Kidney glomerular epithelial cell (primary cell): ENCODE measurements around the gene CNTNAP2.

Source experiments
- DNase-seq: peaks from one replicate; lab custom pipeline; 2025; lab: John Stamatoyannopoulos, UW

CNTNAP2 gene

DNA sequence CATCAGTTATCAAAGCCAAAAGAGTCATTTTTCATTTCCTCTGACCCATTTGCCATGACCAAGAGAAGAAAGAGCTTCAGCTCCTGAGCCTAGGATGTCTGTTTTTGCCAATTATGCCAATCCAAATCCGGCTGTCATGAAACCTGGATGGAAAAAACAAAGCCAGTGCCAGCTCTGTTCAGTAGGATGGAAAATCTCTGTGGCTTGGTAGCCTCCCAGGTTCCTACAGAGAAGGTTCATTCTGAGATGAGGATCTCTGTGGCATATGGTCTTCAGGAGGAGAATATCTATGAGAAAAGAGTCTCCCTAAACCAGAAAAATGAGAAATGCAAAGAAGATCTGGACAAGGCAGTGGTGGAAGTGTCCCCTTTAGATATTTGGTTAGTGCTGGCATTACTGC lies 475.4 kb downstream of the CNTNAP2 start:
- no peak for DNase-seq

DNA sequence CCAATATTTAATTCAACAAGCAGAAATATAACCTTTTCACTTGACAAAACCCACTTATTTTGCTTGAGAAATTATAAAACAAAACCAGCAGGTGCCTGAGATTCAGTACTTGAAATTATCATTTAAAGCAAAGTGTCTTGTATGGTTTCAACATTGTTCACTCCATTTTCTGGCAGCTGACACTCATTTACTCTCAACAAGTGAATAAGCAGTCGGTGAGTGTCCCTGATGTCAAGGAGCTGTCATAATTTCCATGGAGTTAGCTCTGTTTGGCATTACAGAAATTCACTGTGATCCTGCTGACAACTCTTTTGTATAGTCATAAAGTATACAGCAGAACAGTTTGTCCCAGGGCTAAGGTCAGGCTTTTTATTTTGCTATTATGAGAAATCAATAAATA lies 490.0 kb downstream of the CNTNAP2 start:
- no peak for DNase-seq

DNA sequence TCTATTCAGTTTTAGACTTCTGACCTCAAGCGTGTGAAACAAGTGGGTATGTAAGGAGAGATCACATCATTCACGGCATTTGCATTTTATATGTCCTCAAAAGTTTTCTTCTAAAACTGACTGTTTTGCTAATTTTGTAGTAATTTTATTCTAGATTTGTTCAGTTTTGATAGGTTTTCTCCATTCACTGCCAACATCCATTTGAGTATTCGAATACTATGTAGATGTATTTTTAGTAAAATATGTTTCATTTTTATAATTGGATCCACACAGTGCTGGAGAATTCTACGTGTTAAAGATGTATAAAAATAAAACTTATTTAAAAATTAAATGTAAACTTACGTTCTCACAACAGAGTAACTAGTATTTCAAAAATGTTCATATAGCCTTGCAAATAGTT lies 503.0 kb downstream of the CNTNAP2 start:
- DNase-seq, result no peak

DNA sequence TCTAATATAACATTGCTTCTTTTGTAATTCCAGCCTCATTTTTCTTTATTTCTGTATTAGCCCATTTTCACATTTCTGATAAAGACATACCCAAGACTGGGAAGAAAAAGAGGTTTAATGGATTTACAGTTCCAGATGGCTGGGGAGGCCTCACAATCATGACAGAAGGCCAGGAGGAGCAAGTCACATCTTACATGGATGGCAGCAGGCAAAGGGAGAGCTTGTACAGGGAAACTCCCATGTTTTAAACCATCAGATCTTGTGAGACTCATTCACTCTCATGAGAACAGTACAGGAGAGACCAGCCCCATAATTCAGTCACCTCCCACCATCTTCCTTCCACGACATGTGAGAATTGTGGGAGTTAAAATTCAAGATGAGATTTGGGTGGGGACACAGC lies 510.3 kb downstream of the CNTNAP2 start:
- DNase-seq, result no peak

DNA sequence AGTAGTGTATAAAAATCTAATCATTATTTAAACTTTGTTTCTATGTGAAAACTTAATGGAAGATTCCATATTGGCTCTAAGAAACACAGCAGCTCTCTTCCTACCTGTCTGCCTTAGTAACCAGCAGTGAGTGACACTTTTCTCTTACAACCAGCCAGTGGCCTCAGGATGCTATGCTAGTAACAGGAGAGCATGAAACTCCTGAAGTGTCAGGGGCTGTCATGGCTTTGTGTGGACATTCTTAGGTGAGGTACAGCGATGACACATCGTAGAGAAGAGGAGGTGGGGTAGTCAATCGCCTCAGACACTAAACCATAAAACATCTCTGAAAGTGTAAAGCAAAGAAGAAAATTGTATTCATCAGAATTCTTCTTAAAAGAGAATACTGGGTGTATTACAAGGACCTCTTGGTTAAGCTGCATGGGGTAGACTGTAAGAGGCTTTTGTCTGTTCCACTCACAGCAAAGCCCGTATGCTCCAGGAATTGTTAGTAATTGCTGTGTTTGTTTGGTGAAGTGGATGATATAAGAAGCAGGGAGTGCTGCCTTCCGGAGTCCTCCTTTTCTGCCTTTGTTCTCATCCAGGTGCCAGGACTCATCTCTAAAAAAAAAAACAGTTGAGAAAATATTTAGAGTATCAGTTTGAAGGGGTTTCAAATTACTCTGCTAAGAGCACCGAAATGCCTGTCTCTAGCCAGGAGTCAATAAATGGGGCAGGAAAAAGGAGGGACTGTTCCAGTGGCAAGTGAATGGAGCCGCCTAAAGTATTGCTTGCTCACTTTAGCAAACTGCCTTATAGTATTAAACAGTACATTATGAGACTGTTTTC lies 518.8 kb downstream of the CNTNAP2 start:
- DNase-seq, result no peak

DNA sequence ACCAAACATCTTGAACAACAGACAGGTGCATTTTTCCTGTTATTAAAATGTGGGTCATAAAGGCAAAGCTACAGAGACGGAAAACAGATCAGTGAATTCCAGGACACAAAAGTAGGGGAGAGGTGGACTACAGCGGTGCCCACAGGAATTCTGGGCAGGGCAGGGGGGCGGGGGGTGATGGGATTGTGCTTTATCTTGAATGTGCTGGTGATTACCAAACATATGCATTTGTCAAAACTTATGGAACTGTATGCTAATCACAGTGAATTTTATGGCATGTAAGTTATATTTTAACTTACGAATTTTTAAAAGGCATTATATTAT lies 519.4 kb downstream of the CNTNAP2 start:
- no peak for DNase-seq

DNA sequence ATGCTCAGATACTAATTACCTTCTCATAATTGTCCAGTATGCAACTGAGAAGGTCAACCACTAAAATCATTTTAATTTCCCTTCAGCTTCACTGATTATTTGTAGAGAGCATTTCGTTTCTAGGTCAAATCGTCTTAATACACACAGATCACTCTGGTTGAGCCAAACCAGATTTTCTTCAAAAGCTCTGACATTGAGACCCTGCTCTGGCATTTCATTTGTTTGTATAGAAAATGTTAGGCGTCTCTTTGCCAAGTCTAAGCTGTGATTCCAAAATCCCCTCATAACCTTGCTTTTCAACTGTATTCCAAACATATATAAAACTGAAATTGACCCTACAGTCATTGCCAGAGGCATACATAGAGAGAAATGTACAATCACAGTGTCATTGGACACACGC lies 520.0 kb downstream of the CNTNAP2 start:
- DNase-seq, result no peak

DNA sequence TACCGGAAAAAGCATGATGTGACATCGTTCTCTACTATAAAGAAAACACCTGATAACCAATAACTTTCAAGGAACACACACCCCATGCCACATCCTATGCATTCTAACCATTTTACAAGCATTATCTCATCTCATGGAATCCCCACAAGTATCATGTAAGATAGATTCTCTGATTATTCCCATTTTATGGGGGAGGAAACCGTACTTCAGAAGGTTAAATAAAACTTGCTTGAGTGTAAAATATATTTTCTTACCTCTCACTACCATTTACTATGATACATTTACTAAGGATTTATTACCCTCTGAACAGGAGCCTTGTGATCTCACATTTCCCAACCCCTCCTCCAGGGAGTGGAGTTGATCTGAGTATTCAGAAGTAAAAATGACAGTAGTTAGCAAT lies 522.7 kb downstream of the CNTNAP2 start:
- no peak for DNase-seq

DNA sequence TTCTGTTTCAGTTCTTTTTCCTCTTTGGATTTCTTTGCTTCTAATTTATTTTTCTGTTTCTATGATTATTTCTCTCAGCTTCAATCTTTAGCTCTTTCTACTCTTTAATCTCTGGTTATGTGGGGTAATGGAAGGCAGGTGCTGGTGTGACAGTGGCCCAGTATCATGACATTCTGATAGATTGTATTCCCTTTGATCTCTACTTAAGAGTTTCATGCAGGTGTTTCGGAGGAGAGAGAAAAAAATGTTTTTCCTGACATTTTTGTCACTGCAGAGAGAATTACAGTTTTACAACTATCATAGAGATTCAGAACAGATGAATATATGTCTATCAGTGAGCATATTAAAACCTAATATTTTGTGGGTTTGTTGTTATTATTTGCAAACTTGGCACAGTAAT lies 524.9 kb downstream of the CNTNAP2 start:
- no peak for DNase-seq

DNA sequence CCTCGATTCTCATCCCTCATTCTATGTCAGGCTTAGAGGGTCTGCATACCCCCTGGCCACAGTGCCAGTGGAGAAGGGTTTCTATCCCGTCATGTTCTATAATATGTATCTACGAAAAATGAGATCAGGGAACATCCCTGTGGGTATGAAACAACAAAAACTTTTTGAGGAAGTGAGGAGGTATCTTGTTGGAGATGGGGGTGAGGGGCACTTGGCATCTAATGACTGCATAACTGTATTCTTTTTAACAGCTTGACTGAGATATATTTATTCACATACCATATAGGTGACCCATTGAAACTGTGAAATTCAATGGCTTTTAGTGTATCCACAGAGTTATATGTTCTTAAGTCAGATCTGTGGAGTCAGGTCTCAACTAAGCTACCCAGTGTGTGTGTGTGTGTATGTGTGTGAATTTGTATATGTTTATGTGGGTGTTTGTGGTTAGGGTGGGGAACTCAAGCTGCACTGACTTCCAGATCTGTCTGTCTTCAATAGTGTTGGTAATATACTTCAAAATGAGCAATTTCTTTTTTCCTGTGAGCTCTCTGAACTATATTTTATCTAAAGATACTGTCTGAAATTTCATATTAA lies 528.9 kb downstream of the CNTNAP2 start:
- DNase-seq, result no peak

DNA sequence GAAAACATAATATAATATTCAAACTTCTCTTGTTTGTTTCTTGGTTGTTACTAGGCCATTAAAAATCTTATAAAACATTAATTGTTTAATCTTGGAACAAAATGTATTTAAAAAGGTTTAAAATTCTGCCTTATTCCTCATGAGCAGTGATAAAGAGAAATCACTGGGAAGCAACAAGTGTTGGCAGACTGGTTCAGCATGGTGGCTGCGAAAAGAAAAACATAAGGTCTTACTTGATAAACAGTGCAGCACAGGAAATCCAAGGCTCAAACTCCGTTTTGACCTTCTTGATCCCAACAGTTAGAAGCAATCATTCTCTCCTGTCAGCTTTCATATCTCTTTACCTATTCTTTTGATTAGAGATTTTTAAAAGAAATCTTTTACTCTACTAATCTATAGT lies 530.8 kb downstream of the CNTNAP2 start:
- no peak for DNase-seq

DNA sequence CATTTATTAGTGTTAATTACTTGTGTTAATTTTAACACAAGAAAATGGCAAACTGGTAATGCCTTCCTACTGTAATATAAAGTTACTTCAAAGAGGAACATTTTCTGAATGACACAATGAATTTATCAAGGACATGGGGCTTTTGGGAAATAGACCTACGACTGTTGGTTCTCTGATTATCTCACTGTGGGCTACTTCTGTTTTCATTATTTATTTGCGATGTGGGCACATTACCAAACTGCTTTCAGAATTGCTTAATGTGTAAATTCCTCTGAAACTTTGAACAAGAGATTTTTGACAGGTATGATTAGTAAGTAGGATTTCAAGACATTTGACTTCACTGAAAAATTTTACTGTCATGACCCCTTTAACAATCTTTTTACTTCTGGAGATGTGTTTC lies 535.6 kb downstream of the CNTNAP2 start:
- no peak for DNase-seq

DNA sequence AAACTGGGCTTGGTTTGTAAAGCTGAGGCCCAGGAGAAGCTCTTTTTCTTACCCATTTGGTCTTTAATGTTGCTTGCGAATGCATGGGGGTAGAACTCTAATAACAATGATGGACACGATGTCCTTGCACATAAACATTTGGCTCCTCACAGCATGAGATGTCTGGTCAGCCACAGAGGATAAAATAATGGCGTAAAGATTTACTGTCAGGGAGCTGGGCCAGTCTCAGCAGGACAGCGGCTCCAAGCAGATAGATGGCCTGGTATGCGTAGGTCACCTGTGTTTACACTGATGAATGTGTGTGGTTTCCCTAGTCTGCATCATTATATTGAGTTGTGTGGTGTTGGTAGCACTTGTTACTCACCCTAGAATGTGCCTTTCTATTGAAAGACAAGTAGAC lies 537.4 kb downstream of the CNTNAP2 start:
- no peak for DNase-seq

DNA sequence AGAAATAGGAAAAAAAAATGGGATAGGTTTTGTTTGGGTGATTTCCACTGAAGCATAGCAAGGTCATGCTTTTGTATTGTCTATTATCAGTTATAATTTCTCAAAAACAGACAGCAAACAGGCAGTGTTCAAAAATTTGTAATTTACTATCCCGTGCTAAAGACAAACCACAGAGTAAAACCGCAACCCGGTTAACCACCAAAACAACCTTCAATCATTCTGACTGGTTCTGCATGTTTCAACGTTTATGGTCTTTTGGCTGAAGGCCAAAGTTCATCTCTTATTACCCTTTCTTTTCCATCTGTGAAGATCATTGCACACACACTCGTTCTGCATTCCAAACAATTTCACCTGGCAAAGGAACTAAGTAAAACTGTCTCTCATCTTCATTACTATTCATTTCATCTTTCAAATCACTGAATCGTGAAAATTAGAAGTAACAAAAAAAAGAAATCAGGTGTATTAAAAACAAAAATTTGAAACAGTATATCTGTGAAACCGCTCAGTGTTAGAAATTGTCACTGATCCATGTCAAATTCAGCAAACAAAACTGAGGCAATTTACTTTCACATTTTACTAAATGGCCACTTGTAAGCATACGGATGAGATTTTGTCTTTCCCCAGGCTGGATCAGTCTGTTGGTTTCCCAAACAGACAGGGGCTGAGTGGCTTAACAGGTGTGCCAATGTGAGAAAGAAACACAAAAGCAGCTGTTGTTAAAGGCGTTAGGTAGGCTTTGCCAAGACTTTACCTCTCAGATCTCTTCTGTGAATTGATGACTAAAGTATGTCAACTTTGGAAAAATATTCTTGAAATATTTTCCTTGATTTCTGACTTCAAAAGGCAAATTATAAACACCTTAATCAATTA lies 539.6 kb downstream of the CNTNAP2 start:
- no peak for DNase-seq

DNA sequence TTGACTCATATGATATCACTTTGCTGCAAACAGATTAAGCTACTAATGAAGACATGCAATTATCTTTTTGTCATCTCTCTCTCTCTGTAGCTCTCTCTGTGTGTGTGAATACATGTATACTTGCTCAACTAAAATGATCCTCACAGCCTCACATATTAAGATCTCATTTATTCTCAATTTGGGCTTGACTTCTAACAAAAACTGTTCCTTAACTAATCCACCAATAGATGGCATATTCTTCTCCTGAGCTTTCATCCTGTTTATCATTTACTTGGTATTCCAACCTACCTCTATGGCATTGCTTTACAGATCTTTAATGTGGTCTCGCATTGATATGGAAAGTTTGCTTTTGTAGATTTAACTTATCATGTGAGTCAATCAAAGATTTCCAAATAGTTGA lies 540.4 kb downstream of the CNTNAP2 start:
- DNase-seq, result no peak

DNA sequence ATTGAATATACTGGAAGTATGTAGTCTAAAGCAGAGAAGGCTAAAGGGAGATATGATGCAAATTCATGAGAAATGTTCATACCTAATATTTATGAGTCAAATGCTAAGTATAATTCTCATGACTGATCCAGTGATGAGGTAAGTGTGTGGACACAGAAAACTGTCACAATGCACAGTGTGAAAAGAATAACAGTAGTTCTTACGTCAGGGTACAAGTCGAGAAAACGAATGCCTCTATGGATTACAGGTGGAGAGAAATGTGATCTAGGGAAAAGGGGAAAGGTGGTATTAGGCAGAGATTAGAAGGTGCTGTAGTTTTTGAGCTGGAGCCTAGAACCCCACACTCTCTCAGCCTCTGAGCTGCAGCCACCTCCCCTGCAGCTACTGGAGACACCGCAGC lies 542.0 kb downstream of the CNTNAP2 start:
- no peak for DNase-seq

DNA sequence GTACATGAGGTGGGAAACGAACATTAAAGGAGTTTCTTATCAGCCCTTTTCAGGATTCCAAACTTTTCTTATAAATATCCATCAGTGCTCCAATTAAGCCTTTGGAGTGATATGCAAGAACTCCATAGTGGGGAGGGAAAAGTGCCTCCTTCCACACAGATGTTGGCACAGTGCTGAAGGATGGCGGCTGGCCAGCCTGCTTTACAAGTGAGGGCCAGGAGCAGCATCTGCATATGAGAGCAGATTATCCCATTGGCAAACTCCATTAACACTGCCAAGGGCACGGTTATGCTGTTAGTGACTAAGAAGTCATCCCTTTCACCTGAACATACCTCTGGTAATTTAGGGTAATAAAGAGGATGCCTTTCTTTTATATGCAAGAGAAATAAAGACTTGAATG lies 543.1 kb downstream of the CNTNAP2 start:
- DNase-seq, result no peak

DNA sequence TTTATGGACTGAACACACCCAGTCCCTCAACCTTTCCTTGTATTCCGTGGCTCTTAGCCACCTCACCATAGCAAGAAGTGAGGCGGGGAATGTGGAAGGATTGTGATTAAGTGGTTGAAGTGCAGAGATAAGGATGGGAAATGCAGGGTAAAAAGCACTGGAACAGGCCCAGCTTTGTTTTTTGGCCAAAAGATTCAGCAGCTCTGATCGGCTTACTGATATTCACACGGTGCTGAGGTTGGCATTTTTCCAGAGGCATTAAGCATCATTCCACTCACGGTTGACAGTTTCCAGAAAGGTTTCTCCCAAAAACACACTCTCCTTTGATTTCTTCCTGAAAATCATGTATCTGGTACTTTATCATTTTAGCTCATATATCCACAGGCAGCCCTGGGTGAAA lies 544.2 kb downstream of the CNTNAP2 start:
- DNase-seq, result no peak

DNA sequence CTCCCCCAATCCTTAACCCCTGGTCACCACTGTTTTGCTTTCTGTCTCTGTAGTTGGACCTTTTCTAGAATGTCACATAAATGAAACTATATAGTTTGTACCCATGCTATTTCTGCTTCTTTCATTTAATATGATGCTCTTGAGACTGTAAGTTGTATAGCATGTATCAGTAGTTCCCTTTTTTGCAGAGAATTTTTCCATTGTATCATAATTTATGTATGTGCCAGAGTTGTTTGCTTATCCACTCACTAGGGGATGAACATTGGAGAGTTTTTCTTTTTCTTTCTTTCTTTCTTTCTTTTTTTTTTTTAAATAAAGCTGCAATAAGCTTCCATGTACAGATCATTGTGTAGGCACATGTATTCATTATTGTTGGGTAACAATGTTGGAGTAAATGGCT lies 544.8 kb downstream of the CNTNAP2 start:
- DNase-seq, result no peak

DNA sequence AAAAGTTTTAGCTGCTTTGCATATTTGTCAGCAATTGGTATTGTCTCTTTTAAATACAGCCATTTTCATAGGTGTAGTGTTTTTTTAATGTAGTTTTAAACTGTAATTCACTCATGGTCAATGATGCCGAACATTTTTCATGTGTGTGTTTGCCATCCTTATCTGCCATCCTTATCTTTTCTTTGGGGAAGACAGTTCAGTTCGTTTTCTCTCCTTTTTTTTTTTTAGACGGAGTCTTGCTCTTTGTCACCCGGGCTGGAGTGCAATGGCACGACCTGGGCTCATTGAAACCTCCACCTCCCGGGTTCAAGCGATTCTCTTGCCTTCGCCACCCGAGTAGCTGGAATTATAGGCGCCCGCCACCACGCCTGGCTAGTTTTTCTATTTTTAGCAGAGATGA lies 545.3 kb downstream of the CNTNAP2 start:
- no peak for DNase-seq

DNA sequence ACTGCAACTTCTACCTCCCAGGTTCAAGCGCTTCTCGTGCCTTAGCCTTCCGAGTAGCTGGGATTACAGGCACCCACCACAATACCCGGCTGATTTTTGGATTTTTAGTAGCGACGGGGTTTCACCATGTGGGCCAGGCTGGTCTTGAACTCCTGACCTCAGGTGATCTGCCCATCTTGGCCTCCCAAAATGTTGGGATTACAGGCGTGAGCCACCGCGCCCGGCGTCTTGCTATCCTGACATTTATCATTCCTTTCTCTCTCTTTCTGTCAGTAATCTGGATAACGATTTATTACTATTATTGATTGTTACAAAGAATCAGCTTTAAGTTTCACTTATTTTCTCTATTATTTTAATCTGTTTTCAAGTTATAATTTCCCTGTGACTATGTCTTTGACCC lies 548.4 kb downstream of the CNTNAP2 start:
- DNase-seq, result no peak

DNA sequence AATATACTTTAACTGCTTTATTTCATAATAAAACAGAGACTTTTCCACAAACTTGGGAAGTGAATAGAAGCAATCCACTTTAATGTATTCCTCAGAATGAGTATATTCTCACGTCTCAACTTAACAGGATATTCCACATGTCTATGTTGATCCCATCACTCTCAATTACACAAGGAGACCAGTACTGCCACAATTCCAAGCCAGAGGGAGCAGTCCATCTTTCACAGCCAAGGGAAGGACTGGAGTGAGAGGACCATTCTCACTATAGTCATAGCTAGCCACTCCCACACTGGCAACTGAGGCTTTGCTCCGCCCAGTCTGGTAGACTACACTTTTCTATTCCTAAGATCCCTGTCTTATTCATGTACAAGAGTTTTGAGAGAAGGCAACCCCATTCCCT lies 553.9 kb downstream of the CNTNAP2 start:
- DNase-seq, result no peak

DNA sequence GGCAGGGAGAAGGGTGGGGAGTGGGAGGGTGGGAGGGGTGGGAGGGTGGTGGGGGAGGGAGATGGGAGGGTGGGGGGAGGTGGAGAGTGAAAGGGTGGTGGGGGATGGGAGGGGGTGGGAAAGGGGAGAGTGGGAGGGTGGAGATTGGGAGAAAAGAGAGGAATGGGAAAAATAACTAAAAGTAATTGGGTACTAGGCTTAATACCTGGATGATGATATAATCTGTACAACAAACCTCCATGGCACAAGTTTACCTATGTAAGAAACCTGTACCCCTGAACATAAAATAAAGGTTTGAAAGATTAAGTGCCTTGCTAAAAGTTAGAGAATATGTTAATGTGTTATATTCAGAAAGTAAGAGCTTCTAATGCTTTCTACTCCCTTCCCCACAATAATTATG lies 564.9 kb downstream of the CNTNAP2 start:
- no peak for DNase-seq
